Large intestine (tissue), 3 donors: Measurements from ENCODE around the gene SH3BP5L. TPM values are rescaled to one million over a fixed set of nuclear protein-coding genes. Genes with fewer than 3 reads are reported as not detected.

Source experiments
- DNase-seq, 2 donors: peaks; one replicate each; pipeline versions ENCODE4 v3.0.0 to v3.0.0-alpha.2; 2013
- H3K27ac ChIP-seq: one replicate; pipeline ENCODE4 v1.5.1; 2013; ENCODE audit warnings: low read length
- H3K27me3 ChIP-seq: 2 replicates; pipeline ENCODE4 v1.6.1; 2013; ENCODE audit warnings: low read length; ENCODE audit not compliant: control insufficient read depth, insufficient read depth
- H3K36me3 ChIP-seq: 2 replicates; pipeline ENCODE4 v1.6.1; 2013; ENCODE audit warnings: low read length; ENCODE audit not compliant: control insufficient read depth, insufficient read depth
- H3K4me1 ChIP-seq: one replicate; pipeline ENCODE4 v1.6.1; 2013; ENCODE audit warnings: low read length; ENCODE audit not compliant: control insufficient read depth, insufficient read depth
- H3K4me3 ChIP-seq: one replicate; pipeline ENCODE4 v1.5.1; 2013; ENCODE audit warnings: low read length
- H3K9me3 ChIP-seq: one replicate; pipeline ENCODE4 v1.6.1; 2013; ENCODE audit warnings: mild to moderate bottlenecking, low read depth, low read length, moderate library complexity; ENCODE audit not compliant: control insufficient read depth
- WGBS: methylation state at CpG from one replicate; pipeline ENCODE4 v1.1.5; 2013; ENCODE audit warnings: low lambda C conversion rate; ENCODE audit not compliant: insufficient coverage; 5-methylcytosine and 5-hydroxymethylcytosine counted together
- polyA plus RNA-seq: library from polyadenylated mRNA; unstranded; fragments of 120-200 nt; gene quantifications from one replicate; pipeline ENCODE4 v1.2.1, GENCODE V29; 2013

Gene SH3BP5L
- polyA plus RNA-seq, 1 donor: 31.1 TPM

DNA sequence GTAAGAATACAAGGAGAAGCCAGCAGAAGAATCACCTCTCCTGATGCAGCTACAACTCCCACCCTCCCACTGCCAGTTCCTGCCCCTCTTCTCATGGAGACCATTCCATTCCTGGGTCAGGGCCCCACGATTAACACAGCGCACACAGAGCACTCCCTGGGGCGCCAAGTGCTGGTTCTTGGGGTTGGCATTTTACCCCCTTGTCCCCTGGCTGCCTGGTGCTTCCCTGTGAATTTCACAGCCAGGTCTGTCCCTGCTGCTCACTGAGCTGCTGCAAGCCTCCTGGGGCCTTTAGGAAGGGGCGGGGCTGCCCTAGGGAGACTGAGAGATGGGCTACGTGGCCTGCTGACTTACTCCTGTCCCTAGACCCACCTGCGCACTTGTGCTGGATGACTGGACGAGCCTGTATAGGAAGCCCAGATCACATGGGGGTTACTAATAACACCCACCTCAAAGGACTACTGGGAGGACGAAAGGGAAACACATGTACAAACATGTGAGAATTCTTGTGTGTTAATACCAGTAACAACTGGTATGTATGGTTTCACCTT is 17.1 kb upstream of the SH3BP5L start:
- peaks cover 44% of the 10 kb centered on the region for H3K36me3 ChIP-seq
- WGBS: no CpG with 5 or more reads among the region's 8 CpGs
- H3K9me3 ChIP-seq: peaks cover 2% of the 10 kb centered on the region
- no peaks in the 10 kb centered on the region for H3K27me3 ChIP-seq
- no peak for DNase-seq
- H3K4me3 ChIP-seq: no peak overlapping the region
- H3K4me1 ChIP-seq: peaks cover 7% of the 10 kb centered on the region
- H3K27ac ChIP-seq: no peak overlapping the region

DNA sequence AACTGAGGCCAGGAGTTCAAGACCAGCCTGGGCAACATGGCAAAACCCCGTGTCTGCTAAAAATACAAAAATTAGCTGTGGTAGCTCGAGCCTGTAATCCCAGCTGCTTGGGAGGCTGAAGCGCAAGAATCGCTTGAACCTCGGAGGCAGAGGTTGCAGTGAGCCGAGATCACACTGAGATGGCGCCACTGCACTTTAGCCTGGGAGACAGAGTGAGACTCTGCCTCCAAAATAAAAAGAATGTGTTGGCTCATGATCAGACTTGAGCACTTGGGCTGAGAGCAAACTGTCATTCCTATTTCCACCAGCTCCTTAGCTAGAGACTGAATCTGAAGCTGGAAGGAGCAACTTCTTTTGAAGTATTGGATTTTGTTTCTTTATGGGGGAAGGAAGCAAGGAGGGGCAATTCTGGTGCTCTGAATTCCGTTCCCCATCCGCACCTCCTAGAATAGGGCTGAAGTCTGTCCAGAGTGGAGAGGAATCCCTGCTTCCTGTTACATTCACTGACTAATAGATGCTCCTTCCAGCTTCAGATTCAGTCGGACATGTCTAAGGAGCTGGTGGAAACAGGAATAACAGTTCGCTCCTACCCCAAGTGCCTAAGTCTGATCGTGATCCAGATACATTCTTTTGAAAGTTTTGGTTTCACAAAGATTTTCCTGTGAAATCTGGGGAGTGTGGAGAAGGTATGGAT is 16.1 kb upstream of the SH3BP5L start:
- WGBS: no CpG with 5 or more reads among the region's 12 CpGs
- H3K4me3 ChIP-seq: no peak overlapping the region
- H3K27ac ChIP-seq: no peak overlapping the region
- no peaks in the 10 kb centered on the region for H3K9me3 ChIP-seq
- H3K36me3 ChIP-seq: peaks cover 37% of the 10 kb centered on the region
- DNase-seq: peak in 1 of 2 donors; percentile 30
- H3K27me3 ChIP-seq: no peaks in the 10 kb centered on the region
- H3K4me1 ChIP-seq: peaks cover 12% of the 10 kb centered on the region

DNA sequence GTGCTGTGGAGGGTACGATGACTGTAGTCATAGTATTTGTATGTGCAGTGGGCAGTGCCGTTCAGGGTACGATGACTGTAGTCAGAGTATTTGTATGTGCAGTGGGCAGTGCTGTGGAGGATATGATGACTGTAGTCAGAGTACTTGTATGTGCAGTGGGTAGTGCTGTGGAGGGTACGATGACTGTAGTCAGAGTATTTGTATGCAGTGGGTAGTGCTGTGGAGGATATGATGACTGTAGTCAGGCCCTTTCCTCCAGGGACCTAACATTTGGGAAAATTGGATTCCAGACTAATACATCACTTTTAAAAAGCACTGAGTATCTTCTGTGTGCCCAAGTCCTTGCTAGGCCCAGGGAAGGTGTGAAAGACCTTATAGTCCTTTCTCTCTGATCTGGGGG is 15.2 kb upstream of the SH3BP5L start:
- no peak for DNase-seq
- WGBS: no CpG with 5 or more reads among the region's 4 CpGs

DNA sequence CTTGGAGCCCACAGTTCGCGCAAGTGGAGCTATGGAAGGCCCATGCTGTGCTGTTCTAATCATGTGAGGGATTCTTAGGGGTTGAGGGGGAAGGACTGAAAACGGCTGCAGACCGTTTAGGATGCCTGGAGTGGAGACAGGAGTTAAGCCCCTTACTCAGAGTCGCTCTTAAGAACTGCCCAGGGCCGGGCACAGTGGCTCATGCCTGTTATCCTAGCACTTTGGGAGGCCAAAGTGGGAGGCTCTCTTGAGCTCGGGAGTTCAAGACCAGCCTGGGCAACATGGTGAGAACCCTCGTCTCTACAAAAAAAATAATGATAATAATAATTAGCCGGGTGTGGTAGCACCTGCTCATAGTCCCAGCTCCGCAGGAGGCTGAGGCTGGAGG is 13.4 kb upstream of the SH3BP5L start:
- DNase-seq: no peak
- Histone ChIP-seq H3K9me3 (no peaks in the 10 kb centered on the region), H3K27ac (peak overlapping the region; percentile 99), H3K4me1 (peaks cover 12% of the 10 kb centered on the region), H3K27me3 (no peaks in the 10 kb centered on the region), H3K4me3 (peak overlapping the region; percentile 77), H3K36me3 (peaks cover 10% of the 10 kb centered on the region)
- WGBS: no CpG with 5 or more reads among the region's 10 CpGs

More for the DNA sequence above, 15.2 kb upstream of the SH3BP5L start:
- Histone ChIP-seq H3K27me3 (no peaks in the 10 kb centered on the region), H3K4me3 (no peak overlapping the region), H3K27ac (no peak overlapping the region), H3K4me1 (peaks cover 12% of the 10 kb centered on the region), H3K36me3 (peaks cover 28% of the 10 kb centered on the region), H3K9me3 (no peaks in the 10 kb centered on the region)

DNA sequence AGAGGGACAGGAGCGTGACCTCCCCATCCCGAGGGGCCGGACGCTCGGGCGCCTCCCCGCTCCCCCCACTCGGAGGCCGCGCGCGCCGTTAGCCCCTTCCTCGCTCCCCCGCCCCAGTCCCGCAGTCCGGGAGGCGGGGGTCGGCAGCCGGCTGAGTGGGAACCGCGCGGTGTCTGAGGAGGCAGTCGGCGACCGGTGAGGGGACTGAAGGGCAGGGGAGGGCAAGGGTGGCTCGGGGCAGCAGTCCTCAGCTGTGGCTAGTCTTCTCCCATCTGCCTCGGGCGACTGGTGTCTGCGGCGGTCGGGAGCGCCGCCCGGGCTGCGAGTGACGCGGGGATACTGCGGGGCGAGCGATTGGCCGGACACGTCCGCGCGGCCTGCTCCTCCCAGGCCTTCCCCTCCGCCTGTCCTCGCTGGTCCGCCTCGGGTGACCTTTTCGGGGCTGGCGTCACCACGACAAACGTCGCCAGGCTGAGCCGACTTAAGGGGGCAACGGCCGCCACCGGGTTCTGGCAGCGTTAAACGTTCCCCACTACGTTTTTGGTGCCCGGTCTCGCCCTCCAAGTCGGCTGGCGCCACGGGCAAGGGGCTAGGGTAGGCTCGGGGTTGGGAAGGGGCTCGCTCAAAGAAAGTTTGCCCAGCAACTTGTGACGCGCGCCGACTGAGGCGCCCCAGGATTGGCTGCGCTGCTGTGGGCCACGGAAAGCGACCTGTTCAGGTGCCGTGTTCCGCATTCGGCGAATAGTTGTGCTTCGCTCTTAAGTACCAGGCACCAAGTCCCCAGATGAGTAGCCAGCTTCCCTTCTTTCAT is 12.8 kb upstream of the SH3BP5L start:
- Histone ChIP-seq H3K9me3 (no peaks in the 10 kb centered on the region), H3K27me3 (no peaks in the 10 kb centered on the region), H3K4me3 (peak overlapping the region; percentile 77), H3K36me3 (peaks cover 10% of the 10 kb centered on the region), H3K4me1 (peaks cover 12% of the 10 kb centered on the region), H3K27ac (peak overlapping the region; percentile 99)
- WGBS: no CpG with 5 or more reads among the region's 82 CpGs
- peak; percentile 88 to 94 for DNase-seq

DNA sequence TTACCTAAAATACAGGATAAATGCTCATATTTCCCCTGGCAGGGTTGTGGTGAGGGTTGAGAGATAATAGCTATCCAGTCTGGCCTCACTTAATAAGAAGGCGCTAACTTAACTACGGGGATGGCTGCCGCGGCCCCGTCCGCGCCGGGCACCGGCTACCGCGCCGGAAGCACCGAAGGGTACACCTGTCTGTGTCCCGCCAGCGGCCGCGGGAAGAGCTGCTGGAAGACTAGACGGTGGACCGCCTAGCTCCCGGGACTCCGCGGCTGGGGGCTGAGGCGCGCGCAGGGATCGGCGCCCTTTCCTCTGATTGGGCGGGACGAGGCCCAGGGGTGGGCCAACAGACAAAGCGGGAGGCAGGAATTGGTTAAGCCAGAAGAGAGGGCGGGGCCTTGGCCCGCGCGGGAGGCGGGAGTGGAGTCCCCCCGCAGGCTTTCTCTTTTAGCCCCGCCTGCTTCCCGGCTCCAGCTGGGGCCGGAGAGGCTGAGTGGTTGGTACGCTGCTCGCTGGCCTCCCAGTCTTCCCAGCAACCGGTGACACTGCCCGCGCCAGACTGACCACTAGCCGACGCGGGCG is 12.2 kb upstream of the SH3BP5L start, which contains the start of gene ZNF672:
TSS of gene ZNF672 (plus strand) at position 444 of the 576 bp plus-strand sequence. CDS start 9,051 bp downstream, outside the sequence.
- DNase-seq: peak; percentile 98 to 99
- Histone ChIP-seq H3K36me3 (peaks cover 7% of the 10 kb centered on the region), H3K4me3 (peak within 1 kb of the TSS; percentile 77), H3K27me3 (no peaks in the 10 kb centered on the region), H3K9me3 (no peaks in the 10 kb centered on the region), H3K27ac (peak within 1 kb of the TSS; percentile 99), H3K4me1 (peaks cover 12% of the 10 kb centered on the region)
- no CpG with 5 or more reads among the region's 48 CpGs for WGBS

DNA sequence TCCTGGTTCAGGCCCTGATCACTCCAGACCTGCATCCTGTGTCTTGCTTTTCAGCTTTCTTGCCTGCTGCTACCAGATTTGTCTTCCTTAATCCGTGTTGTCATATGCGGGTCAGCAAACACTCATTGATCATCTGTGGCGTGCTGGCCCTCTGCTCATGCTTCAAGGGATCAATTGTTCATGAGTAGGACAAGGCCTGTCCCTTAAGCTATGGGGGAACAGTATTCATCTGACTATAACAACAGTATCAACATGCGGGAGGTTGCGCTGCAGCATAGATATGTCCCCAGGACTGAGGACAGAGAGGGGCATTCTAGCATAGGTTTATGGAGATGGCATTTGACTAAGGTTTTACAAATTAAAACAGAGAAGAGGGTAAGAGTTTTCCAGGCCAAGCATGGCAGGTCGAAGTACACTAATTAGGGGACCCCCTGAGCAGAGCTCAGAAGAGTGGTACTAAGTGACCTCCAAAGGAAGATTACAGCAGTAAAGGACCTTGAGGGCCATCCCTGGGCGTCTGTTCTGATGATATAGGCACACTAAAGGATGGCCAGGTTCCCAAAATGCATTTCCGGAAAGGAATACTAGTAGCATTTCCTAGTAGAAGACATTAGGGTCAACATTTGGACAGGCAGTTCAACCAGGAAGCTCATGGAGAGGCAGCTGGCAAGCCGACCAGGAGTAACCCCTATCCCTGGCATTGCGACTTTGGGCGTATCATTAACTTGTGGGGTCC is 11.5 kb upstream of the SH3BP5L start:
- H3K4me3 ChIP-seq: peak overlapping the region; percentile 77
- no CpG with 5 or more reads among the region's 11 CpGs for WGBS
- H3K27me3 ChIP-seq: no peaks in the 10 kb centered on the region
- no peak for DNase-seq
- H3K36me3 ChIP-seq: peaks cover under 1% of the 10 kb centered on the region
- H3K9me3 ChIP-seq: no peaks in the 10 kb centered on the region
- peaks cover 12% of the 10 kb centered on the region for H3K4me1 ChIP-seq
- peak overlapping the region; percentile 99 for H3K27ac ChIP-seq

DNA sequence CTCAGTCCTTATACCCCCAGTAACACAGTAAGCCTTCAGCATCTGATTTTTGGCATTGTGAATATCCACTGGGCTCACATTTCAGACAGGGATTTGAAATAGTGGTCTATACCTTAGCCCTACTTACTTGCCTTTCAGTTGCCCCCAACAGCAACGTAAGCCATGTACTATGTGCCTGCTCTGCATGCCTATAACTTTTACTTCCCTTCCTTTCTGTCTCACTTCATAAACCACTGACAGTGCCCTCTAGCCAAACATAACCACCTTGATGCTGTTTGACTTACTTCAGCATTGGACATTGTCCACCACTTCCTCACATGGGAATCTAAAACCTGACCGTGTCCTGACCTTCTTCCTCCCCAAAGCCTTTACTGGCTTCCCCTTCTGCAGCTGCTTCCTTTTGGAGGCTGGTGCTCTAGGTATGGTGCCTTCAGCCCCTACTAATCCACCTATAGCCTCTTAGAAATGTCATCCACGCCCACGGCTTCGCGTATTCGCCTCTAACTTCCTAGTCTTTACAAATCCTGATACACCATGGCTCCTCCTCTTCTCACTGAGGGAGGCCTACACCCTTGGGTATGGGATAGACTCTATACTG is 8.7 kb upstream of the SH3BP5L start:
- WGBS: no CpG with 5 or more reads among the region's 7 CpGs
- DNase-seq: no peak
- Histone ChIP-seq H3K27me3 (no peaks in the 10 kb centered on the region), H3K4me1 (peaks cover 11% of the 10 kb centered on the region), H3K36me3 (no peaks in the 10 kb centered on the region), H3K4me3 (no peak overlapping the region), H3K9me3 (peaks cover 7% of the 10 kb centered on the region), H3K27ac (no peak overlapping the region)

DNA sequence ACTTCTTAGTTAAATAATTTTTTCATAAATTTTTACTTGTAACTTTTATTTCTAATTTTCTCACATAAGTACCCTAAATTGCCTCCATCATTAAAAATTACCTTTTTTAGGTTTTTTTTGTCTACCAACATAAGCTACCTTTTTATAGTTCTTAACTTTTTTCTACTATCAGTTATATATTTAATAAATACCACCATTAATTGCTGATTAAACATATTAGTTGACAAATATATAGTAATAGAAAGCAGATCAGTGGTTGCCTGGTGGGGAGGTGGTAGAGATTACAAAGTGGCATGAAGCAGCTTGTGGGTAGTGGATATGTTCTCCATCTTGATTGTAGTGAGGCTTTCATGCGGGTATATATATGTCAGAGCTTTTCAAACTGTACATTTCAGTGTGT is 6.1 kb upstream of the SH3BP5L start:
- H3K4me1 ChIP-seq: peaks cover 7% of the 10 kb centered on the region
- H3K27ac ChIP-seq: no peak overlapping the region
- no peak for DNase-seq
- no peak overlapping the region for H3K4me3 ChIP-seq
- H3K9me3 ChIP-seq: peaks cover 7% of the 10 kb centered on the region
- 100% methylated on average over 1 of the region's 1 CpG for WGBS
- H3K36me3 ChIP-seq: no peaks in the 10 kb centered on the region
- no peaks in the 10 kb centered on the region for H3K27me3 ChIP-seq
